Activated T-helper 1 cell treated with anti-CD3 and anti-CD28 coated beads, Interleukin-2, amount 50 U/mL, for 16 hours (primary cell): ENCODE results near the gene APOA5.
"Not testable (repeated sequence)": the region's sequence is repeated elsewhere in the genome, so short reads cannot be mapped to it uniquely, and the experiment has no call there.

ENCODE experiments used
- DNase-seq, 2 donors: peaks; one replicate each; pipeline ENCODE4 v3.0.0-alpha.2; 2020; ENCODE audit warnings: low read depth in 1 of 2, low spot score in 1 of 2

The APOA5 gene

GRCh38 chr11:116827461-116827860 lies 35.8 kb upstream of the APOA5 start:
- no peak for DNase-seq

GRCh38 chr11:116826751-116827431 lies 35.2 kb upstream of the APOA5 start:
- DNase-seq: no peak

GRCh38 chr11:116825854-116826750 lies 34.4 kb upstream of the APOA5 start:
- DNase-seq: no peak

DNA sequence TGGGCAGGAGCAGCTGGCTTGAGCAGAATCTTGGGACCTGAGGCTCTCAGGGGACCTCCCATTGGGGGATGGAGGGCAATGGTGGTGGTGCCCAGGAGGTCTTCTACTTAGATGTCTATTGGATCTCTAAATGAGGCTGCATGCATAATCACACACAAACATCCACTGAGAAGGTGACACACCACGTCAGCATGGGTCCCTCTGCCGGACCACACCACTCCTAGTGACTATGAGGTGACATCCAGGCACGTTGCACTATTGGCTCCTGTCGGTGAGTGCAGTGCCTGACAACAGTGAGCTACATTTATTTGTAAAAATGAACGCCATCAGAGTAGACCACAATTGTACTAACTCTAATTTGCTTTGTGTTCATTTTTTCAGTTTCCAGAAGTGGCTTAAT lies 33.8 kb upstream of the APOA5 start:
- no peak for DNase-seq

- DNase-seq: no peak
These were observed 31.6 kb upstream of the APOA5 start, which contains the start of gene APOA4 for GRCh38 chr11:116823031-116823843. TSS of gene APOA4 (minus strand) at chr11:116823304. CDS start at chr11:116823191, 113 bp downstream.

DNA sequence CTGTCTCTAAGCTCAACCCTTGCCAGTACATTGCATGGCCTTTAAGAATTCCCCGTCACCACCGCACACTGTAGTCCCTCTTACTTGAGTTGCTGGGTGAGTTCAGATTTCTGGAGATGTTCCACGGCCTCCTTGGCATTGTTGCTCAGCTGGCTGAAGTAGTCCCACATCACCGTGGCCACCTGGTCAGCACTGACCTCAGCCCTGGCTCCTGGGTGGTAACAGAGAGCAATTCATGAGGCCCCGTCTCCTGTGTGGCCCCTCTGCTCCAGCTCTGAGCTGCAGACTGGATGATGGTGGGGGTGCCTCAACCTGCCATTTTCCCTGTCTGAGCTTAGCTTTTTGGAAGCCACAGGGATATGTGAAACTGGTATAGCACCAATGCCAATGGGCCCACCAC lies 30.9 kb upstream of the APOA5 start:
- no peak for DNase-seq

- DNase-seq: no peak
These were observed 29.6 kb upstream of the APOA5 start for GRCh38 chr11:116821050-116821918.

DNA sequence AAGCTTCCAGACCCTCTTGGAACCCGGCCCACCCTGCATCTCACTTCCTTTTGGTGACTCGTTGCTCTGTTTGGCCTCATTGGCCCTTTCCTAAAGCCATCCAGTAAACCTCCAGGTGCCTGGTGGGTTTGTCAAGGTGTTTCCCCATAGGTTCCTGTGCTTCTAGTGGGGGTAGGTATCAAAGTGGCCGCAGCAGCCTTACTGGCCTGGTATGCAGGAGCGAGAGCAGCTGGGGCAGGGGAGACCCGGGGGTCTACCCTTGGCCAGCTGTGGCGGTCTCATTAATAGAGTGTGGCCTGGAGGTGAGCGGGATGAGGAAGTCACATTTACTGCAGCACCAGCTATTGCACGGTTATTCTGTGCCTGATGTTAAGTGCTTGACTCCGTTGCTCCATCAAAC lies 27.4 kb upstream of the APOA5 start:
- no peak for DNase-seq

GRCh38 chr11:116814502-116814901 lies 22.8 kb upstream of the APOA5 start:
- DNase-seq: no peak

- DNase-seq: no peak
These were observed 22.2 kb upstream of the APOA5 start for GRCh38 chr11:116813781-116814471.

- DNase-seq: no peak
These were observed 21.5 kb upstream of the APOA5 start for GRCh38 chr11:116813170-116813569.

- DNase-seq: no peak
These were observed 20.4 kb upstream of the APOA5 start for GRCh38 chr11:116812109-116812508.

- no peak for DNase-seq
These were observed 19.5 kb upstream of the APOA5 start for GRCh38 chr11:116811194-116811593.

DNA sequence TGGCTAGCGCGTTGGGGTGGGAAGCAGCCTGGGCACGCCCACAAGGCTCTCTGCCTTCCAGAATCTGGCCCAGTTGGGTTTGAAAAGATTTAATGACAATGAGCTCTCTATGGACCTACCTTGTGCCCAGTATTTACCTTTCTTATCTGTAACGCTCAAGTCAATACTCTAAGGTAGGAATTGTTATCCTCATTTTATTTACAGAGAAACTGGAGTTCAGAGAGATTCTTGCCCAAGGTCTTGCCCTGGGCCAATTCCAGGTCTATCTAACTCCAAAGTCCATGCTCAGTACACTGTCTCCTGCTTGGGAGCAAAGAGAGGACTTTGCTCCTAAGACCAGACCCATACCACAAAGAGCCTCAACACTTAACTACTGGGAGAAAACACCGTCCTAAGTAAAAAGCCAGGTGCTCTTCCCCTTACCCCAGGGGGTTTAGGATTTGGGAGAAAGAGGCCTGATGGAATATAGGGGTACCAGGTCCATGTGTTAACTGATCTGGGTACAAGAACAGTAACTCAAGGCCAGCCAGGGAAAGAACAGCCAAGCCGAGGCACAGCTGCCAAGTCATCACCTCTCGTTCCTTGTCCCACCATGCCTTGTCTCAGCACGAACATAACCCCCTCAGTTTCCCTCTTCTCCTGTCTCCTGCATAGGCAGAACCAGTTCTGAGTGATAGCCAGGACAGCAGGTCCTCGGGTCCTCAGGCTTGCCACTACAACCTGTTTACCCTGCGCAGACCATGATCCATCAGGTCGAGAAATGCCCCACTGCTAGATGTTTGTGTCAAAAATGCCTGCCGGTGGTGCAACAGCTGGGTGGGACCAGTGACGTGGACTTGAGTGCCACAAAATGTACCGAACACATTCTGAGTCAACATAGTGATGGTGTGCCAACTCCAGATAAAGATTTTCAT lies 16.8 kb upstream of the APOA5 start:
- DNase-seq: no peak

DNA sequence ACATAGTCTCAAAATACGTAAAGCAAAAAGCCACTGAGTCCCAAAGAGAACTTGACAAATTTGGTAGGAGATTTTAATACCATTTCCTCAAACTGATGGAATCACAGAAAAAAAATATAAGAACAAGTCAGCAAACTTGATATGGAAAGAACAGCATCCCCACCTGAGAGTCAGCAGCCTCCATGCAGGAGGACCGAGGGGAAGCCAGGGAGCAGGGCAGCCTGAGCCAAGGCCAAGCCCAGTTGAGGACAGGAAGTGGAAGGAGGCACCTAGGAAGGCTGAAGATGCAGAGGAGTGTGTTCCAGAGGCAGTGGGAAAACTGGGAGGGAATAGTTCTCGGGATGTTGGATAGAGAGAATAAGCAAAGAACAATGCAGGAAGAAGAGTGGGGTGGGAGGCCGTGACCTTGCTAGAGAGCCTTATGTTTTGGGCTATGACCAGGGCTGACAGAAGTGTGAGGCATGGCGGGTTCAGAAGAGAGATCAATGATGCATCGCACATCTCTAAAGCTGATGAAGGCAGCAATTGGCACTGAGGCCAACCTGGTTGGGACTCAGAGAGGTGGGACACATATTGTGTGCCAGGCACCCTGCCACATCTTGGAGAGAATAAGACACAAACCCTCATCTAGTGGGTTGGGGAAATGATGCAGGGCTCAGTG lies 16.1 kb upstream of the APOA5 start:
- no peak for DNase-seq

- no peak for DNase-seq
These were observed 12.3 kb upstream of the APOA5 start for GRCh38 chr11:116804001-116804400.

DNA sequence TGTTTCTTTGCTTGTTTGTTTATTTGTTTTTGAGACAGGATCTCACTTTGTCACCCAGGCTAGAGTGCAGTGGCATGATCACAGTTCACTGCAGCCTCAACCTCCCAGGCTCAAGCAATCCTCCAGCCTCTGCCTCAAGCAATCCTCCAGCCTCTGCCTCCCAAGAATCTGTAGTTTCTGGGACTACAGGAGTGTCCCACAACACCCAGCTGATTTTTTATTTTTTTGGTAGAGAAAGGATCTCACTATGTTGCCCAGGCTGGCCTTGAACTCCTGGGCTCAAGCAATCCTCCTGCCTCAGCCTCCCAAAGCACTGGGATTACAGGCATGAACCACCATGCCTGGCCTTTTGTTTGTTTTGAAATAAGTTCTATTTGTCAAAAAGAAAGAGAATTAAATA lies 10.0 kb upstream of the APOA5 start:
- DNase-seq: not testable (repeated sequence)

DNA sequence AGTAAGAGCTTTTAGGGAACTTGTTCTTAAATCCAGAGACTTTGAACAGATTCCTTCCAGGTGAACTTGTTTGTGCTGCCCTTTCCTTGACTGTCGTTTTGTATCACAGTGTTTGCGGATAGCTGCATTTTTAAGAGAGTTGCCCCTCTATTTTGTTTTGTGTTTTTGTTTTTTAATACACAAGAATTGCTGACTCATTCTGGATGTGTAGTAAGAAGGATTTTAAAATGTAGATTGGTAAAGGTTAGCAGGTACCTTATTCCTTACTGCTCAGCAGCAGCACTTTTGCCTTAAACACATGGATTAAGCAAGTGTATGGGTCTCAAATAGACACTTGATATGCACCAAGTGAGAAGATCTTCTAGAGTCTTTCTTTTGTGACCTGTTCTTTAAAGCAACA lies 8.9 kb upstream of the APOA5 start:
- DNase-seq: no peak
